Hypothalamus (tissue), 51 donors: Measurements from ENCODE around the gene DNAJC15.

Experiments
- DNase-seq, 51 donors: peaks; one replicate each; lab custom pipeline; 2025; lab: John Stamatoyannopoulos, UW

The DNAJC15 gene

GRCh38 chr13:43078399-43078798, 55.0 kb downstream of the DNAJC15 start:
- no peak for DNase-seq

- no peak for DNase-seq
These were observed 56.1 kb downstream of the DNAJC15 start for GRCh38 chr13:43079392-43079931.

GRCh38 chr13:43080199-43080598, 56.8 kb downstream of the DNAJC15 start:
- DNase-seq: no peak

GRCh38 chr13:43081866-43082265, 58.5 kb downstream of the DNAJC15 start:
- DNase-seq: no peak

GRCh38 chr13:43083750-43084149, 60.4 kb downstream of the DNAJC15 start:
- no peak for DNase-seq

GRCh38 chr13:43085545-43085944, 62.2 kb downstream of the DNAJC15 start:
- peak in 1 of 51 donors; percentile 34 for DNase-seq

- no peak for DNase-seq
These were observed 62.8 kb downstream of the DNAJC15 start for GRCh38 chr13:43086181-43086580.

- no peak for DNase-seq
These were observed 64.7 kb downstream of the DNAJC15 start for GRCh38 chr13:43088093-43088511.

- DNase-seq: no peak
These were observed 66.6 kb downstream of the DNAJC15 start for GRCh38 chr13:43089912-43090498.

GRCh38 chr13:43094901-43095300, 71.5 kb downstream of the DNAJC15 start:
- DNase-seq: no peak

- DNase-seq: no peak
These were observed 72.7 kb downstream of the DNAJC15 start for GRCh38 chr13:43095771-43096719.

GRCh38 chr13:43100667-43101066, 77.3 kb downstream of the DNAJC15 start:
- DNase-seq: no peak

GRCh38 chr13:43102304-43102703, 78.9 kb downstream of the DNAJC15 start:
- DNase-seq: no peak

- DNase-seq: no peak
These were observed 84.4 kb downstream of the DNAJC15 start for GRCh38 chr13:43107780-43108179.

GRCh38 chr13:43110036-43110435, 86.7 kb downstream of the DNAJC15 start:
- DNase-seq: no peak

GRCh38 chr13:43110658-43111057, 87.3 kb downstream of the DNAJC15 start:
- DNase-seq: no peak

GRCh38 chr13:43111559-43112400, 88.4 kb downstream of the DNAJC15 start:
- DNase-seq: no peak

- no peak for DNase-seq
These were observed 90.2 kb downstream of the DNAJC15 start for GRCh38 chr13:43113603-43114002.

- no peak for DNase-seq
These were observed 91.1 kb downstream of the DNAJC15 start for GRCh38 chr13:43114504-43114903.

- DNase-seq: no peak
These were observed 91.8 kb downstream of the DNAJC15 start for GRCh38 chr13:43115141-43115540.

GRCh38 chr13:43116242-43116641, 92.9 kb downstream of the DNAJC15 start:
- no peak for DNase-seq
